HG02852 (cell line): Measurements from ENCODE around the gene OXCT1.

ENCODE experiments used
- ATAC-seq: cut with Tn5 transposase; IDR thresholded peaks from one replicate; pipeline ENCODE4 v1.9.1; 2021; ENCODE audit warnings: mild to moderate bottlenecking, moderate library complexity; ENCODE audit not compliant: unreplicated experiment

Gene OXCT1

DNA sequence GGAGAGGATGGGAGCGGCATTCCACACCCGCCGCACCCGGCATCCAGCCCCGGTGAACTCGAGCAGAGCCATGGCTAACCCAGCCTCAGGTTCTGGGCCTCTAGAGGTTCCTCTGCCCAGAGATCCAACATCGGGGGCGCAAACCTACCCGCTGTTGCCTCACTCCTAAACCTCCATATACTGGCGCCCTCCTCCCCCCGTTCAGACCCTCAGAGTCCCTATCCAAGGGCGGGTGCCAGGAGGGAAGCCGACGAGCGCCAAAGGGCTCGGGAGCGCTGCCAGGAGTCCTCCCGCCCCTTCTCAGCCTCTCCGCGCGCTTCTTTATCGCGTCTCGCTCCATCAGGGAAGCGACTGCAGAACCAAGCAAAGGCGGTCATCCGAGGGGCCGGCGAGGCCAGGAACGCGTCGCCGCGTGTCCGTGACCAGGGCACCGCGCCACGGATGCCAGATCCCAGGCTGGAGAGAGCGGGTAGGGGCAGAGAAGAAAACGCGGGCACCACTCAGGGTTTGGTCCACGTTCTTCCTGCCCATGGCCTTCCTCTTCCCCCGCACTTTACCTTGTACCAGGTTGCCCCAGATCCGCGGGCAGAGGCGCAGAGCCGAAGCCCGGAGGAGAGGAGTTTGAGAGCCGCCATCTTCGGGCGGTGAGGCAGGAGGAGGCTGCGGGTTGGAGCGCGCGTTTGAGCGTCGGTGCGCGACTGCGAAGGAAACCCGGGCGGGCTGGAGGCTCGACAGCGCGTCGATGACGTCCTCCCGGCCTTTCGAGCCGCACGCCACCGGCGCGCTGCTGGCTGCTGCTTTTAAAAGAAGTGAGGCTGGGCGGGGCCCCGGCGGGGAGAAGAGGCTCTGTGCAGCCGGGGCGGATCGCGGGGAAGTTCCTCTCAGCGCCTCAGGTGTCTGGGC, at the start of gene OXCT1:
TSS of gene OXCT1 (minus strand) at position 702 of the 903 bp plus-strand sequence. CDS start at position 635, 67 bp downstream.
- peak; percentile 92 for ATAC-seq

DNA sequence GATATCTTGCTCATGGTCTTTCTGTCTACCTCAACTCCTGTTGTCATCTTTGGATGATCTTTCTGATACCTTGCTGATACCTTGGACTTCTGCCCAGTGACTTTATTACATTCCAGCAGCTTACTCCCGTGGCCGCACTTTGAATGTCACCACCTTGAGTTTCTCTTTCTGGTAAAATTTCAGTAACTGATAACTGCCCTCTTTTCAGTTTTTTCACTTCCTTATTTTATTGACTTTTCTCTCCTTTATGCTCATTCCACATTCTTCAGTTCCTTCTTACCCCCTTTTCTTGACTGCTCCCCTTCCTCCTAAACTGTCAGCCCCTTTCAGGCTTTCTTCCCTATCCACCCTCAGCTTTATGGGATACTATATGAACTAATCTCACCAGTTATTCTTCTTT, 47.9 kb upstream of the OXCT1 start:
- peak; percentile 70 for ATAC-seq

- no peak for ATAC-seq
These were observed 38.3 kb upstream of the OXCT1 start for GRCh38 chr5:41908374-41909079.

GRCh38 chr5:41906151-41906550, 35.9 kb upstream of the OXCT1 start:
- no peak for ATAC-seq

- peak; percentile 98 for ATAC-seq
These were observed 33.9 kb upstream of the OXCT1 start, which contains the start of gene RIMOC1 for GRCh38 chr5:41903892-41904799. Gene RIMOC1 (plus strand): TSS chr5:41904344. CDS start chr5:41904368, 24 bp downstream.

- ATAC-seq, result no peak
These were observed 33.2 kb upstream of the OXCT1 start for GRCh38 chr5:41903382-41903891.

DNA sequence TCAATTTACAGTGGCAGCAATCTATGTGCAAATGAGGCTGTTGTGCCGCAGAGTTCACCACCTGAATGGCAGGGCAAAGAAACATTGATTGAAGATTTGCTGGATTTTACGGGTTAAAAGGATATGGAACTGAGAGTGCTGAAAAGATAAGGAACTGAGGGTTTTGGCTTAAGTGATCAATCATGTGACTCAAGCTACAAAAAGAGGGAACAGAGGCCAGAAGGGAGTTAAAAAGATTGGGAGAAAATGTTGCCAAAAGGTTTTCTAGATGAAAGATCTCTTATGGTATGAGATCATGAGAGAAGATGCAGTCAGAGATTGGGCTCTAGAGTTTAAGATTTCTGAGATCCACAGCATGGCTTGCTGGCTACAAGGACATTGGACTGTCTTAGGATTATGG, 26.0 kb upstream of the OXCT1 start:
- ATAC-seq, result no peak

DNA sequence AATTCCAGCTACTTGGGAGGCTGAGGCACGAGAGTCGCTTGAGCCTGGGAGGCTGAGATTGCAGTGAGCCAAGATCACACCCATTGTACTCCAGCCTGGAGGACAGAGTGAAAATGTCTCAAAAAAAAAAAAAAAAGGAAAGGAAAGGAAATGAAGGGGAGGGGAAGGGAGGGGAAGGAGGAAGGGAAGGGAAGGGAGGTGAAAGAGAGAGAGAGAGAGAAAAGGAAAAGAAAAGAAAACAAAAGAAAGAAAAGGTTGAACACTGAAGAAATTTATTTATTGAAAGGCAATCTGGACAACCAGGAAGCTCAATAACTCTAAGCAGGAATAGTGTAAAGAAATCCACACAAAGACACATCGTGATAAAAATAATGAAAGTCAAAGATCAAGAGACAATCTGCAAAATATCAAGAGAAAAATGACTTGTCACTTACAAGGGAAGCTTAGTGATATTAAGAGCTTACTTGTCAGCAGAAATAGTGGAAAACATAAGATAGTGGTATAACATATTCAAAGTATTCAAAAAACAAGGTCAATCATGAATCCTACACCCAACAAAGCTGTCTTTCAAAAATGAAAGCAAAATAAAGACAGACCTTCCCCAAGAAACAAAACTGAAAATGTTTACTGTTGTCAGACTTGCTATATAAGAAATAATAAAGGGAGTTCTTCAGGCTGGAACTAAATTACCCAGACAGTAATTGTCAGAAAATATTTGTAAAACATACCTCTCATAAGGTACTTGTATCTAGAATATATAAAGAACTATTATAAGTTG, 23.0 kb upstream of the OXCT1 start:
- no peak for ATAC-seq

DNA sequence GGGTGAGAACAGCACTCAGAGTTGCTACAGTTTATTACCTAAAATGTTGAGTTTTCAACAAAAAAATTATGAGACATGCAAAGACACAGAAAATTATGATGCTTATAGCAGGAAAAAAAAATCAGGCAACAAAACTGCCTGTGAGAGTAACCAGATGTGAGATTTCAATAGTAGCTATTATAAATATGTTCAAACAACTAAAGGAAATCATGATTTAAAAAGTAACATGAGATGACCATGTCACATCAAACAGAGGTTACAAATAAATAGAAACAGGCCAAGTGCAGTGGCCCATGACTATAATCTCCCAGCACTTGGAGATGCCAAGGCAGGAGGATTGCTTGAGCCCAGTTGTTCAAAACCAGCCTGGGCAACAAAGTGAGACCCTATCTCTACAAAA, 21.8 kb upstream of the OXCT1 start:
- ATAC-seq, result no peak

- ATAC-seq, result no peak
These were observed 21.0 kb upstream of the OXCT1 start for GRCh38 chr5:41891066-41891707.

DNA sequence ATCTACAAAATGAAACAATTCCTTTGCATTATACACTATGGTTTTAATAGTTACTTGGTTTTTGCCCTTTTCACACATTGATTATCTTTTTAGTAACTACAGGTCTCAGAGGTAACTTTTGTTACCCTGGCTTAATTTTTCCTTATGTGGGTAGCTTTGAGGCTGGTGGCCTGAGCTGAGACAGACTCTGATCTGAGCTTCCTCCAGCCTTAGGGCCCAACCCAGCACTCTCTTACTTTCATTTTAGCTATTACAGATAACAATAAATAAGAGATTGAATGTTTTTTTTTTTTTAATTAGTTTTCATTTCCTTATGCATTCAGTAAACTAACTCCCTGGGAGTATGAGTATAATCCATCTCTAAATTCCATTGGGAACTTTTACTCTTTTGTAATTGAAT, 15.1 kb upstream of the OXCT1 start:
- no peak for ATAC-seq

DNA sequence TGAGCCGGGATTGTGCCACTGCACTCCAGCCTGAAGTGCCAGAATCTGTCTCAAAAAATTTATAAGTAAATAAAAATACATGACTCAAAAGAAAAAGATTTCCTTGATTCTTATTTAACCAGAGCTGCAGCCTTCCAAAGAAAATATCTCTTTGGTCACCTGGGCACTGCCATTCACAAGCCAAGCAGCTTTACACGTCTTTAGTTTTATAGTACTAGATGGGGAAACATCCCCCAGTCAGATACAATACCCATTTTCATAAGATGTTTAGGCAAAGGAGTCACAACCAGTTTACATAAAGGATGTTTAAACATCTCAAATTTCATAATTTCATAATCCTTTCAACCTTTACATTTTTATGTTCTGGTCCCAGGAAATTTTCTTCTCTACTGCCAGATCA, 13.7 kb upstream of the OXCT1 start:
- ATAC-seq, result no peak

- ATAC-seq, result no peak
These were observed 13.0 kb upstream of the OXCT1 start for GRCh38 chr5:41883243-41883642.

- ATAC-seq, result no peak
These were observed 12.5 kb upstream of the OXCT1 start for GRCh38 chr5:41882765-41883164.

DNA sequence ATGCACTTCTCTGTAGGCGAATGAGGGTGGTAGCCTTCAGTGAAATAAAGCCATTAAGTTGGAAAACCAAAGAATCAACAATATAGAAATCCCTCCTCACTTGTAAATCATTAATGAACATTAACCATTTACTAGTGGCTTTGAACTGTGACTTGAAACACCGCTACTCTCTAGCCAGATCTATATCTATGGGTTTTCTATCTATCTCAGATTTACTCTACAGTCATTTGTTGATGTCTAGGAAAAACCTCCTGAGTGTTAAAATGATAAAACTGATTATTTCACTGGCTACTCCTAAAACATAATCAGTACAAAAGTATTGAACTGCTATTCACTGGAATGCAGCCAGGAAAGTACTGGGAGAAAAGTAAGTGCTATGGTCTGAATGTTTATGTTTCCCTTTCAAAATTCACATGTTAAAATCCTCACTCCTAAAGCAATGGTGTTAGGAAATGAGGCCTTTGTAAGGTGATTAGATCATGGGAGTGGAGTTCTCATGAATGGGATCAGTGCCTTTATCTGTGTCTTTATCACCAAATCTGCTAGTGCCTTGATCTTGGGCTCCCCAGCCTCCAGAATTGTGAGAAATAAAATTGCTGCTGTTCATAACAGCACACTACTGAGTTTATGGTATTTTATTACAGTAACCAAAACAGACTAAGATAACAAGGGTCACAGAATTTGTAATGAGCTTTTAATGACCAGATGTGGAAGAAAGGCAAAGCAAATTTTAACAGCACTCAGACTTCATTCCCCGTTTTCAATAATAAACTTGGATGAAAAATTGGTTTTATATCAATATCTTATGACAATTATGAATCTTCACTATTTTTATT, 8.6 kb upstream of the OXCT1 start:
- no peak for ATAC-seq

DNA sequence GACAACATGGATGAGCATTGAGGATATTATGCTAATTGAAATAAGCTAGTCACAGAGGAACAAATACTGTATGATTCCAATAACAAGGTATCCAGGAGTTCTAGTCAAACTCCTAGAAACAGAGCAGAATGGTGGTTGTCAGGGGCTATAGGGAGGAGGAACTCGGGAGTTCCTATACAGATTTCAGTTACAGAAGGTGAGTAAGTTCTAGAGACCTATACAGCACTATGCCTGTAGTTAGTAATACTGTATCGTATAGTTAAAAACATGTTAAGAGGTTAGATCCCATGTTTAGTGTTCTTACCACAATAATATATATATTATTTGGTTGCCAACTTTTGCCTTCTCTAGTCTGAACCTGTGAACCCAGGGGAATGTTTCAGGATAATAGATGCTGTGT, 7.9 kb upstream of the OXCT1 start:
- ATAC-seq, result no peak

DNA sequence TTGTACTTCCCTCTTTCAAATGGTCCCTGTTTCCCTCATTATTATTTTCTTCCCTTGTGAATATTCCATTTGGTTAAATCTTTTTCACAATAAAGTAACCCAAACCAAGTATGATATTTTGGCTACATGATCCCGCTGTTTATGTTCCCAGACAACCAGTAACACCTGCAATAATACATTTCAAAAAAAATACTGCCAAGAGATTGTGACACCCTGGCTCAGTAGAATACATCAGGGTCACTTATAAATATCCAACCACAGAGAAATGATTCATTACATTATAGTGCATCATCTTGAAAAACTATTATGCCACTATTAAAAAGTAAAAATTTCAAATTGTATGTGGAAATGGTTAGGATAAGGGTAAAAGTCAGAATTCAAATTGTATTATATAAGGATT, 7.2 kb upstream of the OXCT1 start:
- ATAC-seq, result no peak

GRCh38 chr5:41876678-41877077, 6.5 kb upstream of the OXCT1 start:
- no peak for ATAC-seq

DNA sequence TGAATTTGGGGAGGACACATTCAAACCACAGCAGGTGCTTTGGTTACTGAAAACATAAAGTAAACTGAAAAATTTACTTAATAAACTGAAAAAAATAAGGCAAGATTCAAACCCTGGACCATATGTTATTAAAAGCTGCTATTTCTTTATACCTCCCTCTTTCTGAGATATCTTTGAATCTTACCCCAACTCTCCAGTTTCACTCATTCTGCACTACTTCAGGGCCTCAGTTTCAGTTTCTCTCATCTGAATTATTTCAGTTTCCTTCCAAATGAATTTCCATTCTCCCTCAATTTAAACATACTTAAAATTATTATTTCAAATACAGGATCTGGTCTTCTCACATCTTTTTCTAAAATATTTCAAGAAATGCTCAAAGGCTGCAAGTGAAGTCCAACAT, 4.9 kb upstream of the OXCT1 start:
- ATAC-seq, result no peak
